Right cardiac atrium (tissue), 5 donors: ENCODE measurements around the gene DAAM1. TPM values are rescaled to one million over a fixed set of nuclear protein-coding genes. Genes with fewer than 3 reads are reported as not detected.
A peak's percentile ranks its signal among the peaks of the same experiment; 100 is the strongest.

Experiments used
- ATAC-seq, 2 donors: fragments of 200-7000 bp; cut with Tn5 transposase; one replicate each; pipeline versions ENCODE4 v1.8.0 to v1.9.1; 2020; ENCODE audit warnings: moderate library complexity in 2 of 2, mild to moderate bottlenecking in 1 of 2
- DNase-seq, 3 donors: peaks; one replicate each; pipeline ENCODE4 v3.0.0-alpha.2; 2020
- H3K27ac ChIP-seq: one replicate; pipeline ENCODE4 v1.5.1; 2013; ENCODE audit warnings: mild to moderate bottlenecking, low read length, control low read depth, moderate library complexity
- H3K27me3 ChIP-seq: one replicate; pipeline ENCODE4 v1.6.1; 2013; ENCODE audit not compliant: control insufficient read depth, insufficient read depth
- H3K4me1 ChIP-seq: one replicate; pipeline ENCODE4 v1.6.1; 2013; ENCODE audit warnings: low read length; ENCODE audit not compliant: control insufficient read depth, insufficient read depth
- H3K4me3 ChIP-seq: one replicate; pipeline ENCODE4 v1.5.1; 2013; ENCODE audit warnings: low read length, control low read depth
- H3K9me3 ChIP-seq: one replicate; pipeline ENCODE4 v1.6.1; 2013; ENCODE audit warnings: low read length; ENCODE audit not compliant: control insufficient read depth
- WGBS: extraction: QIAGEN DNeasy Blood & Tissue Kit; methylation state at CpG from one replicate; pipeline ENCODE4 v1.1.7; 2013; 5-methylcytosine and 5-hydroxymethylcytosine counted together
- intact Hi-C, 4 donors: fragments of 100-400 bp; cut with DNase I; formaldehyde crosslinking; loops; one replicate each; pipeline versions ENCODE4 v1.11.0 to v1.14.0; 2022 to 2023
- polyA plus RNA-seq: library from polyadenylated mRNA; stranded (reverse); fragments of 200-250 nt; gene quantifications from one replicate; pipeline ENCODE4 v1.2.3, GENCODE V29; 2013
- total RNA-seq, 4 donors: library from RNA; stranded (reverse); fragmentation: NEBNext Ultra II Directional; extraction: Animal tissue kit (Norgen Biotek cat#: 25700); gene quantifications; one replicate each; pipeline ENCODE4 v1.2.1, GENCODE V29; 2021
- donor health status: healthy with polysubstance abuse.
- donor health status: DM: no; HTN: yes; CAD: no.
- donor health status: DM: no; HTN: no; CAD: no.
- donor health status: DM: no; HTN: yes; CAD: no; lungs with severe emphysema.
- donor health status: DM: yes; HTN: yes; CAD: no.

The DAAM1 gene
- total and polyA plus RNA-seq, 5 donors, result 30.7 to 152 (median 107) TPM

DNA sequence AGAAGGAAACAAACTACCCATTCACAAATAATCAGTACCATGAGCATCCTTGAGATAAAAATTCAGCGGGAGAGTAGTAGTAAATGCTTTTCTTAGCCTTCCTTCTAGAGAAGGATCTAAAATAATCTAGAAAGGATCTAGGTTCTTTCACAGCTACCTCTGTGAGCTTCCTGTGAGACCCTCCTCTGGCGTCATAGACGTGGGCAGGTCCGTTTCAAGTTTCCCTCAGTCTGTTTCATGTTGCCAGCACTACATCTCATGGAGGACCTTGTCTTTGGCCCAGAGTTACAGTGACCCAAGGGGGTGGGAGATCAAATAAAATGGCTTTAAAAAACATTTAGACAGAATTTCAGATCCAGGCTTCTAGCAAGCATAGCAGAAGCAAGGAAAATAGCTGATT lies 13.6 kb downstream of the DAAM1 start:
- Histone ChIP-seq H3K4me3 (no peak overlapping the region), H3K4me1 (peaks cover 14% of the 10 kb centered on the region), H3K27me3 (no peaks in the 10 kb centered on the region), H3K9me3 (no peaks in the 10 kb centered on the region), H3K27ac (peak overlapping the region; percentile 62)
- WGBS, result 47% methylated on average over 4 of the region's 4 CpGs
- DNase-seq (no peak), ATAC-seq (no peak)
- intact Hi-C loops, result no loop called here

DNA sequence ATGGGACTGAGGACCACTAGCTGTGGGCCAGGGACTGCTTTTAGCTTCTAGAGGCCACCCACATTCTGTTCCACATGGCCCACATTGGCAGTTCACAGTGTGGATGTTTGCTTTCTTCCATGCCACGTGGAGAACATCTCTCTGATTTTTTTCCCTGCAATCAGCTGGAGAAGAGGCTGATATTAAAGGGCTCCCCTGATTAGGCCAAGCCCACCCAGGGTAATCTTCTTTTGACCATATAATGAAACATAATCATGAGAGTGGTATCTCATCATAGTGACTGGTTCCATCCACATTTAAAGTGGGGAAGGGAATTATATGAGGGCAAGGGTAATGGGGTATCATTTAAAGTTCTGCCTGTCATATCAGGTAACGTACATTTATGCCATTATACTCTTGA lies 15.8 kb downstream of the DAAM1 start:
- DNase-seq (no peak), ATAC-seq (no peak)
- Histone ChIP-seq H3K9me3 (no peaks in the 10 kb centered on the region), H3K4me1 (peaks cover 11% of the 10 kb centered on the region), H3K27ac (no peak overlapping the region), H3K27me3 (no peaks in the 10 kb centered on the region), H3K4me3 (no peak overlapping the region)
- 44% methylated on average over 2 of the region's 2 CpGs for whole genome bisulfite sequencing
- intact Hi-C loops, result no loop called here

- H3K27ac ChIP-seq, result no peak overlapping the region
- H3K4me3 ChIP-seq, result no peak overlapping the region
- no peaks in the 10 kb centered on the region for H3K9me3 ChIP-seq
- WGBS, result 96% methylated on average over 2 of the region's 2 CpGs
- ATAC-seq, result no peak
- H3K4me1 ChIP-seq, result peaks cover 6% of the 10 kb centered on the region
- intact Hi-C loops, result no loop called here
- no peaks in the 10 kb centered on the region for H3K27me3 ChIP-seq
- no peak for DNase-seq
These were observed 18.4 kb downstream of the DAAM1 start for GRCh38 chr14:59206892-59207291.

- H3K4me3 ChIP-seq, result no peak overlapping the region
- no peak for DNase-seq
These were observed 19.1 kb downstream of the DAAM1 start for GRCh38 chr14:59207506-59207933.

GRCh38 chr14:59208224-59208814 lies 19.9 kb downstream of the DAAM1 start:
- ATAC-seq (no peak), DNase-seq (no peak)
- Histone ChIP-seq H3K27me3 (no peaks in the 10 kb centered on the region), H3K4me1 (peaks cover 8% of the 10 kb centered on the region), H3K27ac (no peak overlapping the region), H3K9me3 (no peaks in the 10 kb centered on the region), H3K4me3 (no peak overlapping the region)
- 88% methylated on average over 6 of the region's 6 CpGs for WGBS
- intact Hi-C loops, result no loop called here

More at GRCh38 chr14:59207506-59207933, 19.1 kb downstream of the DAAM1 start:
- WGBS, result 87% methylated on average over 5 of the region's 5 CpGs
- Histone ChIP-seq H3K9me3 (no peaks in the 10 kb centered on the region), H3K27ac (no peak overlapping the region), H3K4me1 (peaks cover 7% of the 10 kb centered on the region), H3K27me3 (no peaks in the 10 kb centered on the region)
- no peak for ATAC-seq
- intact Hi-C loops, result no loop called here

DNA sequence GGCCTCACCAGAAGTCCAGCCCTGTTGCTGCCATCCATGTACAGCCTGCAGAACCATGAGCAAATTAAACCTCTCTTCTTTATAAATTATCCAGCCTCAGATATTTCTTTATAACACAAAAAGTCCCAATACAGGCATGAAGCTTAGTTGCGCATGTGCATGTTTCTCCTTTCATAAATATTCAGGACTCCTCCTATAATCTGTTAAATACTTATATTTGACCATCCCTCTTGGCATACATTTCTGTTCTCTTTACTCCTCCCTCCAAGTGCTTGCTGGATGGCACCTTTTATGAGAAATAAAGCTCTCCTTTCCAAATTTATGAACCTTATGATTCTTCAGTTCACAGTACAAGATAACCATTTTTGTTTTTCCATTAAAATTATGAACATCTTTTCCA lies 20.5 kb downstream of the DAAM1 start:
- Histone ChIP-seq H3K4me1 (peaks cover 14% of the 10 kb centered on the region), H3K4me3 (no peak overlapping the region), H3K27ac (no peak overlapping the region), H3K9me3 (no peaks in the 10 kb centered on the region), H3K27me3 (no peaks in the 10 kb centered on the region)
- WGBS, result 97% methylated on average over 1 of the region's 1 CpG
- intact Hi-C loops, result no loop called here
- DNase-seq (no peak), ATAC-seq (no peak)

- ATAC-seq (no peak), DNase-seq (no peak)
- Histone ChIP-seq H3K27me3 (no peaks in the 10 kb centered on the region), H3K4me1 (peaks cover 18% of the 10 kb centered on the region), H3K27ac (no peak overlapping the region), H3K9me3 (no peaks in the 10 kb centered on the region), H3K4me3 (no peak overlapping the region)
- intact Hi-C loops, result no loop called here
These were observed 22.2 kb downstream of the DAAM1 start for GRCh38 chr14:59210621-59211020.

DNA sequence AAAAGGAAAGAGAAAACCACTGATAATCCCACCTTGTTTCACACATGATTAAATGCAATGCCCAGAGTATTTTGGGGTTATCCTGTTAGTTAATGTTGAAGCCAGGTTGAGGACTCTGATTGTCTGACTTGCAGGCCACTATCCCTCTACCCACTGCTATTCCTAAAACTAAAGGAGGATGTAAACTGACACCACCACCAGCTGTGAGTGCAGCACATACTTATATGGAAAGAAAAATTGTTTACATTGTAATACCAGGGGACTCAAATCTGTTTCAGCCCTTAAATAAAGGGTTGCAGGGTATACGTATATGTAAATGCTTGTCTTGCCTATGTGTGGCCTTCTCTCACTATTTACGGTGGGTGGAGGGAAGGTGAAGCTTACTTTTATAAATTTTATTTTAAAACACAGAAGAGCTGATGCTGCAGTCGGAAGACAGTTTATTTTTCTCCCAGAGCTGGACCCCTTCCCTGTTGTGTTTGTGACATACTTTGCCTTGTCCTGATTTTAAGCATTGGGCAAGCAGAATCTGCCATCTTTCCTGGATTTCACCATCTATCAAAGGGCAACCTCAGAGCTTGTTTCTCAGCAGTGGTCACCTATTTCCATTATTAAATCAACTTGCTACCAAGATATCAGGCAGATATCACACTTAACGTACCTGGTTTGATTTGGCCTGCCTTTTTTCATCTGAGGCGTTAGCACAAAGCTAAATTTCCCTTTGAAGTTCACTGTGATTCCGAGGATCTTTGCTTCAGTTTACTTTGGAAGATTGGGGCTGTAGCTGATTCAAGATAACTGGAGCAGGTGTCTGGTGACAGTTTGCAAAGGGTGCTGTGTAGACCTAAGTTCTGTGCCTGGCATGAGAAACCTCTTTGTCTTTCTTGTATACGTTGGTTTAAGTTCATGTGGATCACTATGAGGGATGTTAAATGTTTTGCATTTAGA lies 25.2 kb downstream of the DAAM1 start:
- Histone ChIP-seq H3K9me3 (no peaks in the 10 kb centered on the region), H3K4me3 (no peak overlapping the region), H3K27me3 (no peaks in the 10 kb centered on the region), H3K4me1 (peaks cover 23% of the 10 kb centered on the region), H3K27ac (peak overlapping the region; percentile 33)
- DNase-seq (no peak), ATAC-seq (no peak)
- intact Hi-C loops, result no loop called here
- 66% methylated on average over 7 of the region's 7 CpGs for WGBS

GRCh38 chr14:59214702-59215302 lies 26.3 kb downstream of the DAAM1 start:
- Histone ChIP-seq H3K4me3 (no peak overlapping the region), H3K9me3 (no peaks in the 10 kb centered on the region), H3K27ac (no peak overlapping the region), H3K4me1 (peaks cover 26% of the 10 kb centered on the region), H3K27me3 (no peaks in the 10 kb centered on the region)
- WGBS, result 88% methylated on average over 3 of the region's 3 CpGs
- intact Hi-C loops, result no loop called here
- ATAC-seq (no peak), DNase-seq (no peak)

DNA sequence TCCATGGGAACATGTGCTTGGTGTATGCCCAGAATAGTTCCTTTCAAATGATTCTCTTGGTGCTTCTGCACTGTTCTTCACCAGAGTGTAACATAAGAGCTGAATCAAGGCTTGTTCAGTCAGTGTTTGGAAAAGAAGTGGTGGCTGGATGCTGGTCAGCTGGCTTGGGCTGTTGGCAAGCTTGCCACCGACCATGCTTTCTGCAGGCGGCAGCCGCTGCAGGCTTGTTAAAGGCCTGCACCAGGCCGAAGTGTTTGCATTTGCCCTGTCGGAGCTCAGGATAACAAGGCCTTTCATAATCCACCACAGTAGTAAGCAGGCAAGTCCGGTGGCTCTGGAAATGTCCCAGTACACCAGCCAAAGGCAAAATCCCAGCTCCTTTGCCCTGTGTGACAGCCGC lies 26.9 kb downstream of the DAAM1 start:
- 9% methylated on average over 7 of the region's 7 CpGs for WGBS
- no peak overlapping the region for H3K4me3 ChIP-seq
- no peaks in the 10 kb centered on the region for H3K9me3 ChIP-seq
- peaks cover 26% of the 10 kb centered on the region for H3K4me1 ChIP-seq
- peak; percentile 73 to 92 (median 92) for DNase-seq
- intact Hi-C loops, result no loop called here
- ATAC-seq, result peak; percentile 87 to 94
- H3K27ac ChIP-seq, result peak overlapping the region; percentile 68
- H3K27me3 ChIP-seq, result no peaks in the 10 kb centered on the region

DNA sequence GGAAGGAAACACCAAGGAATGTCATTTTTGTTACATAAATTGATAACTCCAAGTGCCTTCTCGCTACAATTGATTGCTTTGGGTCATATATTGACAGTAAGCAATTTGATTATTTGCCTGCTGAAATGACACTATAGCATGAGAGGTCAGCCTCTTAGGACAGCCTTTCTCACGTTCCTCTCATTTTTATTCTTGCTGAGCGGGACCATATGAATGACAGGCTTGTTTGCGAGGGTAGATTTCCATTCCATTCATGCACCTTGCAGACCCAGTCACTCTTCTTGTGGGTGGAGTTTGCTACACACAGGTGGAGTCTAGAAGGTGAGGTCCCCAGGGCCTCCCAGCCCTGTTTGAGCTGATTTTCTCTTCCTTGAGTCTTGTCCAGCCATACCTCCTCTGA lies 27.3 kb downstream of the DAAM1 start:
- ATAC-seq (peak in 1 of 2 donors; percentile 10), DNase-seq (no peak)
- no peak overlapping the region for H3K4me3 ChIP-seq
- no peaks in the 10 kb centered on the region for H3K27me3 ChIP-seq
- intact Hi-C loops, result no loop called here
- peak overlapping the region; percentile 68 for H3K27ac ChIP-seq
- WGBS, result 65% methylated on average over 4 of the region's 4 CpGs
- peaks cover 26% of the 10 kb centered on the region for H3K4me1 ChIP-seq
- no peaks in the 10 kb centered on the region for H3K9me3 ChIP-seq
